HCT116 (cell line): ENCODE data around the gene ADGRG4. TPM values are rescaled to one million over a fixed set of nuclear protein-coding genes. Genes with fewer than 3 reads are reported as not detected.
A peak's percentile ranks its signal among the peaks of the same experiment; 100 is the strongest.

Experiments
- ATAC-seq: fragments of 200-7000 bp; cut with Tn5 transposase; 2 replicates; pipeline ENCODE4 v1.9.1; 2020; ENCODE audit warnings: mild to moderate bottlenecking, moderate library complexity
- BruUV-seq: library from RNA; stranded (reverse); fragments of 400-500 nt; replicated peaks from 2 replicates; lab custom pipeline; 2021; lab: Mats Ljungman, UMichigan
- CTCF ChIA-PET: fragments of 300-600 bp; sonication (Branson Sonifier 250); formaldehyde crosslinking; loops from one replicate; lab custom pipeline; 2021; ENCODE audit warnings: antibody characterized with exemption; lab: Charles Lee
- POLR2A ChIA-PET: fragments of 300-600, 350-600 bp; sonication (Branson Sonifier 250); formaldehyde crosslinking; loops from one replicate; lab custom pipeline; 2021; ENCODE audit warnings: antibody characterized with exemption; lab: Charles Lee
- RAD21 ChIA-PET, 2 experiments: fragments of 300-600 bp; sonication (Branson Sonifier 250); formaldehyde crosslinking; loops; one replicate each; lab custom pipeline; 2023; ENCODE audit warnings: low total read pairs in 2 of 2; ENCODE audit not compliant: uncharacterized antibody in 2 of 2, unreplicated experiment in 2 of 2, low non-redundant PET in 1 of 2; lab: Charles Lee
- DNase-seq: peaks from one replicate; pipeline ENCODE4 v3.0.0-alpha.2; 2010; ENCODE audit warnings: low read depth, low spot score
- H2AFZ ChIP-seq: fragments of 200-600 bp; shearing (Covaris generic), sonication (generic); 2 replicates; pipeline ENCODE4 v1.6.1; 2017; ENCODE audit warnings: low read depth, mixed run types, mixed read lengths, antibody characterized with exemption, low read length; ENCODE audit not compliant: poor library complexity, severe bottlenecking
- H3K27ac ChIP-seq: 2 replicates; pipeline ENCODE4 v1.5.1; 2012; ENCODE audit warnings: low read depth, low read length
- H3K27me3 ChIP-seq: fragments of 200-600 bp; sonication (generic); 2 replicates; pipeline ENCODE4 v1.6.1; 2016; ENCODE audit warnings: mixed run types, low read length, mixed read lengths; ENCODE audit not compliant: insufficient read depth
- H3K36me3 ChIP-seq, 2 experiments: fragments of 200-500 bp in 1 of 2; fragments of 200-600 bp in 1 of 2; sonication (Bioruptor generic) in 1 of 2; sonication (generic) in 1 of 2; 2 replicates each; pipeline versions ENCODE4 v1.5.1 to v1.6.1; 2014 to 2016; ENCODE audit warnings: low read length in 2 of 2, inconsistent platforms in 1 of 2, mixed read lengths in 1 of 2, mixed run types in 1 of 2; ENCODE audit not compliant: insufficient read depth in 2 of 2, control insufficient read depth in 1 of 2
- H3K4me1 ChIP-seq, 2 experiments: fragments of 200-600 bp in 1 of 2; sonication (generic) in 1 of 2; 2 replicates each; pipeline versions ENCODE4 v1.5.1 to v1.6.1; 2012 to 2017; ENCODE audit warnings: low read length in 2 of 2, inconsistent platforms in 1 of 2, mild to moderate bottlenecking in 1 of 2, mixed read lengths in 1 of 2, mixed run types in 1 of 2, moderate library complexity in 1 of 2; ENCODE audit not compliant: insufficient read depth in 2 of 2, control insufficient read depth in 1 of 2
- H3K4me2 ChIP-seq: fragments of 200-600 bp; sonication (generic); 2 replicates; pipeline ENCODE4 v1.6.1; 2017; ENCODE audit warnings: mixed run types, low read length, mixed read lengths
- H3K4me3 ChIP-seq, 2 experiments: fragments of 200-600 bp in 1 of 2; sonication (generic) in 1 of 2; replicated peaks in 1 of 2; 2 replicates each; pipeline ENCODE4 v1.5.1; 2011 to 2016; ENCODE audit warnings: low read length in 2 of 2, control low read depth in 1 of 2, low read depth in 1 of 2, mild to moderate bottlenecking in 1 of 2, mixed read lengths in 1 of 2, mixed run types in 1 of 2
- H3K79me2 ChIP-seq: fragments of 200-600 bp; sonication (generic); 2 replicates; pipeline ENCODE4 v1.6.1; 2017; ENCODE audit warnings: mild to moderate bottlenecking, mixed run types, low read length, moderate library complexity, mixed read lengths; ENCODE audit not compliant: insufficient read depth
- H3K9ac ChIP-seq: fragments of 200-600 bp; sonication (generic); 2 replicates; pipeline ENCODE4 v1.6.1; 2016; ENCODE audit warnings: low read length, mixed read lengths
- H3K9me2 ChIP-seq: fragments of 200-600 bp; sonication (generic), shearing (Covaris generic); 2 replicates; pipeline ENCODE4 v1.6.1; 2017; ENCODE audit warnings: mixed run types, mild to moderate bottlenecking, moderate library complexity; ENCODE audit not compliant: insufficient read depth
- H3K9me3 ChIP-seq, 2 experiments: fragments of 200-500 bp in 1 of 2; fragments of 200-600 bp in 1 of 2; sonication (Bioruptor generic) in 1 of 2; sonication (generic) in 1 of 2; 2 replicates each; pipeline ENCODE4 v1.6.1; 2014 to 2017; ENCODE audit warnings: low read length in 2 of 2, mixed read lengths in 2 of 2, inconsistent platforms in 1 of 2, low read depth in 1 of 2, mild to moderate bottlenecking in 1 of 2, mixed run types in 1 of 2, moderate library complexity in 1 of 2; ENCODE audit not compliant: control insufficient read depth in 1 of 2, insufficient read depth in 1 of 2
- H4K20me1 ChIP-seq: fragments of 200-600 bp; sonication (generic), shearing (Covaris generic); 2 replicates; pipeline ENCODE4 v1.6.1; 2017; ENCODE audit warnings: mixed run types, mild to moderate bottlenecking, moderate library complexity; ENCODE audit not compliant: insufficient read depth
- CTCF ChIP-seq, 3 experiments: fragments of 200-600 bp in 1 of 3; sonication (generic) in 1 of 3; IDR thresholded peaks in 2 of 3; conservative IDR thresholded peaks in 1 of 3; 2 replicates each; pipeline ENCODE4 v1.5.1; 2012 to 2017; ENCODE audit warnings: low read depth in 2 of 3, low read length in 2 of 3, antibody characterized with exemption in 1 of 3, borderline replicate concordance in 1 of 3, control low read depth in 1 of 3, mild to moderate bottlenecking in 1 of 3, mixed read lengths in 1 of 3, mixed run types in 1 of 3, moderate library complexity in 1 of 3; ENCODE audit not compliant: insufficient read depth in 1 of 3
- YY1 ChIP-seq: IDR thresholded peaks from 2 replicates; pipeline ENCODE4 v1.6.1; 2011; ENCODE audit warnings: low read length, low read depth, moderate library complexity, mild to moderate bottlenecking; ENCODE audit not compliant: insufficient replicate concordance; ENCODE audit errors: extremely low read depth
- ZNF274 ChIP-seq: fragments of 200-500 bp; sonication (Bioruptor generic); IDR thresholded peaks from 2 replicates; pipeline ENCODE4 v1.6.1; 2014; ENCODE audit warnings: mild to moderate bottlenecking, low read depth, low read length, inconsistent platforms
- intact Hi-C: fragments of 100-400 bp; cut with micrococcal nuclease; formaldehyde crosslinking; loops from 2 replicates; pipeline ENCODE4 v1.10.0; 2022
- total RNA-seq: library from RNA; stranded (reverse); gene quantifications from one replicate; pipeline ENCODE4 v1.2.1, GENCODE V29; 2021; ENCODE audit not compliant: unreplicated experiment

The ADGRG4 gene
- total RNA-seq, 1 experiment from 2014 or later: not detected

DNA sequence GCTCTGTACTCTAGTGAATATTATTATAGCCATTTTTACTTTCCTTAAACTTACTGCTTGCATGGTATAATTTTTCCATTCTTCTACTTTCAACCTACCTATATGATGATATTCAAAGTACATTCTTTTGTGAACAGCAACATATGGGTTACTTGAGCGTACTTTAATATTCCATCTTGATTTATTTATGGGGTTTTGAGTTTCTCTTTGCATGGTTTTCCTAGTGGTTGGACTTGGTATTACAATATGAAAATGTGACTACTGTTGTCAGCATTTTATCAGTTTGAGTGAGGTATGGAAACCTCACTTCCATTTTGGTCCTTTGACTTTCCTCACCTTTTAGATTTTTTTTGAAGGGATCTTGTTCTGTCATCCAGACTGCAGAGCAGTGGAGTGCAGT is 35.9 kb downstream of the ADGRG4 start:
- no peak overlapping the region for H3K27ac ChIP-seq
- peak overlapping the region; percentile 58 for H2AFZ ChIP-seq
- no peaks in the 10 kb centered on the region for H3K36me3 ChIP-seq
- no peaks in the 10 kb centered on the region for H3K4me1 ChIP-seq
- DNase-seq (peak; percentile 3), ATAC-seq (0 out of 2 replicates have a peak, but pooled peaks have one; percentile 38)
- RAD21 ChIA-PET: no interaction called here
- no peaks in the 10 kb centered on the region for H4K20me1 ChIP-seq
- intact Hi-C loops: no loop called here
- CTCF ChIA-PET: no interaction called here
- no peak overlapping the region for H3K4me3 ChIP-seq
- no peaks in the 10 kb centered on the region for H3K9me3 ChIP-seq
- H3K9ac ChIP-seq: no peak overlapping the region
- H3K27me3 ChIP-seq: no peaks in the 10 kb centered on the region
- POLR2A ChIA-PET: no interaction called here
- no peaks in the 10 kb centered on the region for H3K9me2 ChIP-seq
- H3K79me2 ChIP-seq: no peaks in the 10 kb centered on the region
- TF ChIP-seq YY1: no peak
- TF ChIP-seq CTCF (IDR thresholded peaks at IDR 0.05 in 2 of 3, conservative IDR thresholded peaks at IDR 0.05 in 1 of 3; ENCODE audit: borderline replicate concordance in 1 of 3, insufficient read depth in 1 of 3, low read depth in 2 of 3, low read length in 2 of 3): peak in 2 of 3 experiments; percentile 27 to 51; a peak in 2 of 6 replicates
- BruUV-seq: no TSS peak
- no peak overlapping the region for H3K4me2 ChIP-seq

DNA sequence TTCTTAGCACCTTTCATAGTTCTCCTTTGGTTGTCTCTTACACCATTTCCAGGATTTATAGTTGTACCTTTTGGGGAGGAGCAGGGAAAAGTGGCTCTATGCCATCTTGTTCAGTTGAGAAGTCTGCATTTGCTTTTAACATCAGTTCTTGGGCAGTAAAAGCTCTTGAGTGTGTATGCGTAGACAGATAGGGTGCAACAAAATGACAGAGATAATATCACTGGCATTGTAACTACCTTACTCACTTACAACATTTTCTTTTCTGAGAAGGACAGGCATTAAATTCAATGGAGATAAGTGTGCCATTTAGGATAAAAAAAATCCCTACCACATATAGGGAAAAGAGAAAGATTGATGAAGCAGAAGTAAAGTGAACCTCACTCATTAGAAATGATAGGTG is 38.9 kb downstream of the ADGRG4 start:
- no peaks in the 10 kb centered on the region for H3K79me2 ChIP-seq
- POLR2A ChIA-PET: no interaction called here
- no peaks in the 10 kb centered on the region for H3K9me3 ChIP-seq
- no TSS peak for BruUV-seq
- DNase-seq: no peak
- RAD21 ChIA-PET: no interaction called here
- H3K4me2 ChIP-seq: no peak overlapping the region
- no peak for ATAC-seq
- H3K27ac ChIP-seq: no peak overlapping the region
- H3K4me1 ChIP-seq: no peaks in the 10 kb centered on the region
- no peak overlapping the region for H3K9ac ChIP-seq
- H3K36me3 ChIP-seq: no peaks in the 10 kb centered on the region
- no peak overlapping the region for H2AFZ ChIP-seq
- CTCF ChIA-PET: no interaction called here
- H3K4me3 ChIP-seq: no peak overlapping the region
- H4K20me1 ChIP-seq: no peaks in the 10 kb centered on the region
- intact Hi-C loops: no loop called here
- H3K9me2 ChIP-seq: no peaks in the 10 kb centered on the region
- no peak for TF ChIP-seq ZNF274
- H3K27me3 ChIP-seq: no peaks in the 10 kb centered on the region
